Measurements from ENCODE around the gene RD3L. TPM values are rescaled to one million over a fixed set of nuclear protein-coding genes. Genes with fewer than 3 reads are reported as not detected.

The RD3L gene
- total RNA-seq, 1 experiment from 2014 or later, result not detected

- peak; percentile 8 for DNase-seq (ENCODE audit: low read depth)
These were observed 45.8 kb downstream of the RD3L start for GRCh38 chr14:103896578-103896977.

- no peak for DNase-seq (ENCODE audit: low read depth)
These were observed 47.6 kb downstream of the RD3L start for GRCh38 chr14:103894723-103895059.

- DNase-seq (ENCODE audit: low read depth), result peak; percentile 7
These were observed 48.2 kb downstream of the RD3L start for GRCh38 chr14:103894034-103894722.

- no peak for DNase-seq (ENCODE audit: low read depth)
These were observed 50.1 kb downstream of the RD3L start for GRCh38 chr14:103892247-103892646.

- DNase-seq (ENCODE audit: low read depth), result no peak
These were observed 50.6 kb downstream of the RD3L start for GRCh38 chr14:103891667-103892215.

GRCh38 chr14:103890821-103891666 is 51.3 kb downstream of the RD3L start:
- no peak for DNase-seq (ENCODE audit: low read depth)

Other genes starting within 250 kb of the RD3L start
- gene XRCC3, start 227.1 kb downstream of the RD3L start, total RNA-seq (2014; rRNA removed; shearing (Covaris generic)), result 48.5 and 76.8 TPM in 2 replicates
- 53.1 and 74.9 TPM in 2 replicates for gene ZFYVE21, start 226.7 kb downstream of the RD3L start, total RNA-seq (2014; rRNA removed; shearing (Covaris generic))
- 5.7 and 7.1 TPM in 2 replicates for gene PPP1R13B, start 95.0 kb downstream of the RD3L start, total RNA-seq (2014; rRNA removed; shearing (Covaris generic))
- gene TDRD9, start 14.1 kb downstream of the RD3L start, total RNA-seq (2014; rRNA removed; shearing (Covaris generic)), result not detected in 2 replicates
- gene ASPG, start 143.2 kb upstream of the RD3L start, total RNA-seq (2014; rRNA removed; shearing (Covaris generic)), result not detected in 2 replicates
- 1.7 and 1.8 TPM in 2 replicates for gene KIF26A, start 196.1 kb upstream of the RD3L start, total RNA-seq (2014; rRNA removed; shearing (Covaris generic))